Astrocyte of the spinal cord (primary cell): ENCODE results near the gene MYO16.

Source experiments
- DNase-seq: peaks from one replicate; pipeline ENCODE4 v3.0.0; 2011; ENCODE audit warnings: low read depth, low spot score
- H3K4me3 ChIP-seq: 2 replicates; pipeline ENCODE4 v1.5.1; 2011; ENCODE audit warnings: low read depth, mild to moderate bottlenecking, low read length, moderate library complexity
- CTCF ChIP-seq: IDR thresholded peaks from 2 replicates; pipeline ENCODE4 v1.5.1; 2012; ENCODE audit warnings: low read depth, mild to moderate bottlenecking, low read length, inconsistent platforms
- in situ Hi-C: cut with HindIII; loops from 2 replicates; pipeline ENCODE4 v1.10.0; 2017; ENCODE audit warnings: low sequenced_read_pairs

MYO16 gene

GRCh38 chr13:108656742-108657141, 27.3 kb downstream of the MYO16 start:
- in situ Hi-C loops = no loop called here
- no peak overlapping the region for H3K4me3 ChIP-seq
- DNase-seq = no peak
- TF ChIP-seq CTCF = no peak

DNA sequence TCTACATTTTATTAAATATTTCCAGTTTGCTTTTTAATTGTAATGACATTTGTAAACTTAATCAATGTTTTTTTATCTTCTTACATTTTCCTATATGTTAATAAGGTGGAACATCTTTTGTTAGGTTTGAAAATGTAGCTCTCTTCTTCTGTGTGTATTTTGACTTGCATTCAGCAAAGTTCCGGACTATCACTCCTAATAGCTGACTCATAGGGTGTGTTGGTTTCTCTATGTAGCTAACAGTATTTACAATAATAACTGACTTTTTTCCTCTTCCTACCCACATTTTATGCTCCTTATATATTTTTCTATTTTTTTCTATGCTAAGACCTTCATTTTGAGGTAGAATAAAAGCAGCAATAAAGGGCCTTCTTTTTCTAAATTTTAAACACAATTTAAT, 28.1 kb downstream of the MYO16 start:
- no peak overlapping the region for H3K4me3 ChIP-seq
- TF ChIP-seq CTCF = no peak
- in situ Hi-C loops = no loop called here
- peak; percentile 16 for DNase-seq

- H3K4me3 ChIP-seq = no peak overlapping the region
- TF ChIP-seq CTCF = no peak
- in situ Hi-C loops = no loop called here
- DNase-seq = no peak
Measured at GRCh38 chr13:108662528-108662927, 33.1 kb downstream of the MYO16 start.

GRCh38 chr13:108663710-108664109, 34.3 kb downstream of the MYO16 start:
- no peak for TF ChIP-seq CTCF
- in situ Hi-C loops = no loop called here
- DNase-seq = no peak
- no peak overlapping the region for H3K4me3 ChIP-seq

DNA sequence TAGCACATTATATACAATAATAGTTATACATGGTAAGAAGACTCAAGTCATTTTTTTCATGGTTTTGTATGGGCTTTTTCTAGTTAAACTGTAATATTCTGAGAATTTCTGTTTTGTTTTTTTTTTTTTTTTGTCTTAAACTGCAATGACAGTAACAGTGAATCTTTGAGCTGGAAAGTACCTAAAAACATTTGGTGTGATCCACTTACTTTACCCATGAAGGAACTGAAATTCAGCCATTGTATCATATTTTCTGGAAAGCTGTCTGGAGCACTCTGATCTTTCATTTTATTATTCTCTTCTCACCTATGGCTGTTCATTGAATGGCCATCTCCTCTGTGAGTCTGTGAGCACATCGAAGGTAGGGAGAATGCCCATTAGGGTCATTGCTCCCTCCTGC, 37.8 kb downstream of the MYO16 start:
- no peak for TF ChIP-seq CTCF
- DNase-seq = no peak
- in situ Hi-C loops = no loop called here
- H3K4me3 ChIP-seq = no peak overlapping the region

DNA sequence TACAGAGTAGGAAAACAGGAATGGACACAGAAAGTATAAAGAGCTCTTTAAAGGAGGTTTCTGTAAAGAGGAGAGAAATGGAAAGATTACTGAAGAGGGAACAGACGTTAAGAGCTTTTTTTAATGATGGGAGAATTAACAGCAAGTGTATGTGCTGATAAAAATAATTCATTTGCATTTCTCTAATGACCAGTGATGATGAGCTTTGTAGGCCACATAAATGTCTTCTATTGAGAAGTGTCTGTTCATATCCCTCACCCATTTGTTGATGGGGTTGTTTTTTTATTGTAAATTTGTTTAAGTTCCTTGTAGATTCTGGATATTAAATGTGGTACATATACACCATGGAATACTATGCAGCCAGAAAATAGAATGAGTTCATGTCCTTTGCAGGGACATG, 40.0 kb downstream of the MYO16 start:
- no peak for TF ChIP-seq CTCF
- no peak overlapping the region for H3K4me3 ChIP-seq
- in situ Hi-C loops = no loop called here
- peak; percentile 51 for DNase-seq

GRCh38 chr13:108674346-108674745, 44.9 kb downstream of the MYO16 start:
- H3K4me3 ChIP-seq = no peak overlapping the region
- no peak for DNase-seq
- in situ Hi-C loops = no loop called here
- no peak for TF ChIP-seq CTCF
